ENCODE data around the gene ADRB2.

The ADRB2 gene

GRCh38 chr5:148843510-148844318 is 17.3 kb downstream of the ADRB2 start:
- H3K36me3 ChIP-seq (ENCODE audit: control insufficient read depth, insufficient read depth, low read length): no peaks in the 10 kb centered on the region
- H3K27ac ChIP-seq (ENCODE audit: low read depth, low read length): no peak overlapping the region
- no peaks in the 10 kb centered on the region for H3K4me1 ChIP-seq (ENCODE audit: control insufficient read depth, insufficient read depth, low read length)
- no peak overlapping the region for H3K4me3 ChIP-seq (ENCODE audit: low read depth, low read length)
- H3K9me3 ChIP-seq (ENCODE audit: control insufficient read depth, insufficient read depth, low read length): no peaks in the 10 kb centered on the region
- no peaks in the 10 kb centered on the region for H3K27me3 ChIP-seq (ENCODE audit: control insufficient read depth, insufficient read depth, low read length)
- H3K9ac ChIP-seq (ENCODE audit: low read depth, low read length): no peak overlapping the region

- Histone ChIP-seq H3K4me3 (ENCODE audit: low read depth, low read length) (no peak overlapping the region), H3K4me1 (ENCODE audit: control insufficient read depth, insufficient read depth, low read length) (no peaks in the 10 kb centered on the region), H3K27me3 (ENCODE audit: control insufficient read depth, insufficient read depth, low read length) (no peaks in the 10 kb centered on the region), H3K9ac (ENCODE audit: low read depth, low read length) (no peak overlapping the region), H3K9me3 (ENCODE audit: control insufficient read depth, insufficient read depth, low read length) (no peaks in the 10 kb centered on the region), H3K36me3 (ENCODE audit: control insufficient read depth, insufficient read depth, low read length) (no peaks in the 10 kb centered on the region), H3K27ac (ENCODE audit: low read depth, low read length) (no peak overlapping the region)
Measured at GRCh38 chr5:148844433-148845280, 18.2 kb downstream of the ADRB2 start.

- no peak overlapping the region for H3K9ac ChIP-seq (ENCODE audit: low read depth, low read length)
- H3K9me3 ChIP-seq (ENCODE audit: control insufficient read depth, insufficient read depth, low read length): no peaks in the 10 kb centered on the region
- H3K27ac ChIP-seq (ENCODE audit: low read depth, low read length): no peak overlapping the region
- no peaks in the 10 kb centered on the region for H3K36me3 ChIP-seq (ENCODE audit: control insufficient read depth, insufficient read depth, low read length)
- H3K4me1 ChIP-seq (ENCODE audit: control insufficient read depth, insufficient read depth, low read length): no peaks in the 10 kb centered on the region
- no peak overlapping the region for H3K4me3 ChIP-seq (ENCODE audit: low read depth, low read length)
- no peaks in the 10 kb centered on the region for H3K27me3 ChIP-seq (ENCODE audit: control insufficient read depth, insufficient read depth, low read length)
Measured at GRCh38 chr5:148846930-148847329, 20.5 kb downstream of the ADRB2 start.

- Histone ChIP-seq H3K27ac (ENCODE audit: low read depth, low read length) (no peak overlapping the region), H3K27me3 (ENCODE audit: control insufficient read depth, insufficient read depth, low read length) (no peaks in the 10 kb centered on the region), H3K4me1 (ENCODE audit: control insufficient read depth, insufficient read depth, low read length) (no peaks in the 10 kb centered on the region), H3K4me3 (ENCODE audit: low read depth, low read length) (no peak overlapping the region), H3K36me3 (ENCODE audit: control insufficient read depth, insufficient read depth, low read length) (no peaks in the 10 kb centered on the region), H3K9me3 (ENCODE audit: control insufficient read depth, insufficient read depth, low read length) (no peaks in the 10 kb centered on the region), H3K9ac (ENCODE audit: low read depth, low read length) (no peak overlapping the region)
Measured at GRCh38 chr5:148847456-148847855, 21.0 kb downstream of the ADRB2 start.

- no peaks in the 10 kb centered on the region for H3K9me3 ChIP-seq (ENCODE audit: control insufficient read depth, insufficient read depth, low read length)
- H3K4me3 ChIP-seq (ENCODE audit: low read depth, low read length): no peak overlapping the region
- no peak overlapping the region for H3K9ac ChIP-seq (ENCODE audit: low read depth, low read length)
- H3K27me3 ChIP-seq (ENCODE audit: control insufficient read depth, insufficient read depth, low read length): no peaks in the 10 kb centered on the region
- H3K36me3 ChIP-seq (ENCODE audit: control insufficient read depth, insufficient read depth, low read length): no peaks in the 10 kb centered on the region
- H3K4me1 ChIP-seq (ENCODE audit: control insufficient read depth, insufficient read depth, low read length): no peaks in the 10 kb centered on the region
- H3K27ac ChIP-seq (ENCODE audit: low read depth, low read length): no peak overlapping the region
Measured at GRCh38 chr5:148848393-148849031, 22.1 kb downstream of the ADRB2 start.

GRCh38 chr5:148849461-148849860 is 23.1 kb downstream of the ADRB2 start:
- no peaks in the 10 kb centered on the region for H3K27me3 ChIP-seq (ENCODE audit: control insufficient read depth, insufficient read depth, low read length)
- no peaks in the 10 kb centered on the region for H3K9me3 ChIP-seq (ENCODE audit: control insufficient read depth, insufficient read depth, low read length)
- H3K9ac ChIP-seq (ENCODE audit: low read depth, low read length): no peak overlapping the region
- H3K36me3 ChIP-seq (ENCODE audit: control insufficient read depth, insufficient read depth, low read length): no peaks in the 10 kb centered on the region
- no peaks in the 10 kb centered on the region for H3K4me1 ChIP-seq (ENCODE audit: control insufficient read depth, insufficient read depth, low read length)
- H3K4me3 ChIP-seq (ENCODE audit: low read depth, low read length): no peak overlapping the region
- no peak overlapping the region for H3K27ac ChIP-seq (ENCODE audit: low read depth, low read length)

- Histone ChIP-seq H3K27ac (ENCODE audit: low read depth, low read length) (no peak overlapping the region), H3K4me1 (ENCODE audit: control insufficient read depth, insufficient read depth, low read length) (no peaks in the 10 kb centered on the region), H3K27me3 (ENCODE audit: control insufficient read depth, insufficient read depth, low read length) (no peaks in the 10 kb centered on the region), H3K36me3 (ENCODE audit: control insufficient read depth, insufficient read depth, low read length) (no peaks in the 10 kb centered on the region), H3K4me3 (ENCODE audit: low read depth, low read length) (no peak overlapping the region), H3K9me3 (ENCODE audit: control insufficient read depth, insufficient read depth, low read length) (no peaks in the 10 kb centered on the region), H3K9ac (ENCODE audit: low read depth, low read length) (no peak overlapping the region)
Measured at GRCh38 chr5:148850836-148851235, 24.4 kb downstream of the ADRB2 start.

GRCh38 chr5:148853868-148854267 is 27.5 kb downstream of the ADRB2 start:
- Histone ChIP-seq H3K9ac (ENCODE audit: low read depth, low read length) (no peak overlapping the region), H3K27me3 (ENCODE audit: control insufficient read depth, insufficient read depth, low read length) (no peaks in the 10 kb centered on the region), H3K4me3 (ENCODE audit: low read depth, low read length) (no peak overlapping the region)

GRCh38 chr5:148855249-148856008 is 29.0 kb downstream of the ADRB2 start:
- H3K4me1 ChIP-seq (ENCODE audit: control insufficient read depth, insufficient read depth, low read length): no peaks in the 10 kb centered on the region
- H3K27me3 ChIP-seq (ENCODE audit: control insufficient read depth, insufficient read depth, low read length): no peaks in the 10 kb centered on the region
- no peak overlapping the region for H3K9ac ChIP-seq (ENCODE audit: low read depth, low read length)
- no peak overlapping the region for H3K4me3 ChIP-seq (ENCODE audit: low read depth, low read length)
- H3K9me3 ChIP-seq (ENCODE audit: control insufficient read depth, insufficient read depth, low read length): no peaks in the 10 kb centered on the region
- H3K36me3 ChIP-seq (ENCODE audit: control insufficient read depth, insufficient read depth, low read length): no peaks in the 10 kb centered on the region
- no peak overlapping the region for H3K27ac ChIP-seq (ENCODE audit: low read depth, low read length)

More at GRCh38 chr5:148853868-148854267, 27.5 kb downstream of the ADRB2 start:
- no peaks in the 10 kb centered on the region for H3K9me3 ChIP-seq (ENCODE audit: control insufficient read depth, insufficient read depth, low read length)
- no peak overlapping the region for H3K27ac ChIP-seq (ENCODE audit: low read depth, low read length)
- no peaks in the 10 kb centered on the region for H3K4me1 ChIP-seq (ENCODE audit: control insufficient read depth, insufficient read depth, low read length)
- no peaks in the 10 kb centered on the region for H3K36me3 ChIP-seq (ENCODE audit: control insufficient read depth, insufficient read depth, low read length)

- H3K9ac ChIP-seq (ENCODE audit: low read depth, low read length): no peak overlapping the region
- no peaks in the 10 kb centered on the region for H3K36me3 ChIP-seq (ENCODE audit: control insufficient read depth, insufficient read depth, low read length)
- H3K4me3 ChIP-seq (ENCODE audit: low read depth, low read length): no peak overlapping the region
- no peaks in the 10 kb centered on the region for H3K4me1 ChIP-seq (ENCODE audit: control insufficient read depth, insufficient read depth, low read length)
- no peak overlapping the region for H3K27ac ChIP-seq (ENCODE audit: low read depth, low read length)
- no peaks in the 10 kb centered on the region for H3K9me3 ChIP-seq (ENCODE audit: control insufficient read depth, insufficient read depth, low read length)
- no peaks in the 10 kb centered on the region for H3K27me3 ChIP-seq (ENCODE audit: control insufficient read depth, insufficient read depth, low read length)
Measured at GRCh38 chr5:148856009-148856367, 29.6 kb downstream of the ADRB2 start.
